ENCODE results near the gene TLR5.

- no peak for TF ChIP-seq CTCF (IDR thresholded peaks at IDR 0.05)
- no peak for TF ChIP-seq POLR2A (IDR thresholded peaks at IDR 0.05)
Observed at GRCh38 chr1:223116950-223117349, 26.1 kb downstream of the TLR5 start.

Data from testis (tissue), 2 donors.